GM13977 (cell line): Measurements from ENCODE around the gene GUCY1A1.

Source experiments
- DNase-seq: peaks from one replicate; pipeline ENCODE4 v3.0.0; 2012; ENCODE audit warnings: low spot score
- CTCF ChIP-seq: IDR thresholded peaks from 2 replicates; pipeline ENCODE4 v1.5.1; 2012; ENCODE audit warnings: mild to moderate bottlenecking, control low read depth; ENCODE audit not compliant: insufficient read depth; ENCODE audit errors: extremely low read depth, missing control alignments
- in situ Hi-C: fragments of 300-500 bp; cut with MboI; formaldehyde crosslinking; loops from one replicate; pipeline ENCODE4 v1.12.0; 2022; ENCODE audit warnings: low sequenced_read_pairs, low pct_unique_long_range_greater_than_20kb, mixed read lengths, inconsistent platforms; ENCODE audit not compliant: unreplicated experiment

The GUCY1A1 gene

GRCh38 chr4:155678011-155678410 is 11.4 kb downstream of the GUCY1A1 start:
- no peak for DNase-seq
- in situ Hi-C loops: no loop called here
- no peak for TF ChIP-seq CTCF

GRCh38 chr4:155679343-155679742 is 12.7 kb downstream of the GUCY1A1 start:
- in situ Hi-C loops: no loop called here
- TF ChIP-seq CTCF: no peak
- DNase-seq: no peak

- no peak for TF ChIP-seq CTCF
- DNase-seq: no peak
- in situ Hi-C loops: no loop called here
These were observed 15.2 kb downstream of the GUCY1A1 start for GRCh38 chr4:155681886-155682285.

GRCh38 chr4:155684423-155684822 is 17.8 kb downstream of the GUCY1A1 start:
- in situ Hi-C loops: no loop called here

GRCh38 chr4:155684892-155685541 is 18.4 kb downstream of the GUCY1A1 start:
- DNase-seq: no peak
- no peak for TF ChIP-seq CTCF
- in situ Hi-C loops: no loop called here

More at GRCh38 chr4:155684423-155684822, 17.8 kb downstream of the GUCY1A1 start:
- no peak for DNase-seq
- TF ChIP-seq CTCF: no peak

- no peak for DNase-seq
- in situ Hi-C loops: no loop called here
- TF ChIP-seq CTCF: no peak
These were observed 20.8 kb downstream of the GUCY1A1 start for GRCh38 chr4:155687380-155687982.
